SK-N-SH treated with all-trans-retinoic acid at 6 μM for 48 hours (cell line): ENCODE results near the gene LRP11.
A peak's percentile ranks its signal among the peaks of the same experiment; 100 is the strongest.

Source experiments
- ATAC-seq: fragments of 200-7000 bp; cut with Tn5 transposase; 3 replicates; pipeline ENCODE4 v1.9.1; 2020; ENCODE audit warnings: mild to moderate bottlenecking, moderate library complexity
- ARNTL ChIP-seq: fragments of 450-650 bp; formaldehyde crosslinking; IDR thresholded peaks from 2 replicates; pipeline ENCODE4 v1.5.0; 2020; ENCODE audit warnings: low read depth, mild to moderate bottlenecking, moderate library complexity, borderline replicate concordance
- BACH2 ChIP-seq: fragments of 250-450 bp; sonication (Bioruptor Pico); IDR thresholded peaks from 2 replicates; pipeline ENCODE4 v1.9.0; 2021; ENCODE audit warnings: mild to moderate bottlenecking, borderline replicate concordance
- CSRNP3 ChIP-seq: fragments of 250-450 bp; sonication (Bioruptor Pico); IDR thresholded peaks from 2 replicates; pipeline ENCODE4 v1.5.1; 2021; ENCODE audit warnings: mild to moderate bottlenecking, moderate library complexity
- ESRRG ChIP-seq: fragments of 250-450 bp; sonication (Bioruptor Pico); IDR thresholded peaks from 2 replicates; pipeline ENCODE4 v1.6.1; 2021; ENCODE audit warnings: mild to moderate bottlenecking
- OSR1 ChIP-seq: fragments of 250-450 bp; sonication (Bioruptor Pico); IDR thresholded peaks from 2 replicates; pipeline ENCODE4 v1.8.0; 2022; ENCODE audit warnings: moderate library complexity, mild to moderate bottlenecking, inconsistent platforms
- POU6F1 ChIP-seq: fragments of 250-450 bp; sonication (Bioruptor Pico); IDR thresholded peaks from 2 replicates; pipeline ENCODE4 v1.8.0; 2021; ENCODE audit warnings: low read depth, mild to moderate bottlenecking, moderate library complexity, borderline replicate concordance
- PPARA ChIP-seq: fragments of 250-450 bp; sonication (Bioruptor Pico); IDR thresholded peaks from 2 replicates; pipeline ENCODE4 v1.5.0; 2020; ENCODE audit warnings: mild to moderate bottlenecking, borderline replicate concordance
- SNAI2 ChIP-seq: fragments of 250-450 bp; sonication (Bioruptor Pico); IDR thresholded peaks from 2 replicates; pipeline ENCODE4 v1.5.0; 2020; ENCODE audit warnings: mild to moderate bottlenecking, moderate library complexity
- TCF4 ChIP-seq: fragments of 250-450 bp; sonication (Bioruptor Pico); IDR thresholded peaks from 2 replicates; pipeline ENCODE4 v1.8.0; 2021; ENCODE audit warnings: mild to moderate bottlenecking, moderate library complexity, borderline replicate concordance
- TOX ChIP-seq: fragments of 250-450 bp; sonication (Bioruptor Pico); IDR thresholded peaks from 2 replicates; pipeline ENCODE4 v1.8.0; 2021; ENCODE audit warnings: mild to moderate bottlenecking, moderate library complexity, borderline replicate concordance
- TSHZ2 ChIP-seq: fragments of 250-450 bp; sonication (Bioruptor Pico); IDR thresholded peaks from 2 replicates; pipeline ENCODE4 v1.5.0; 2020; ENCODE audit warnings: mild to moderate bottlenecking, moderate library complexity
- ZC3H10 ChIP-seq: fragments of 250-450 bp; sonication (Bioruptor Pico); IDR thresholded peaks from 2 replicates; pipeline ENCODE4 v1.5.1; 2021; ENCODE audit warnings: mild to moderate bottlenecking, moderate library complexity
- ZFP3 ChIP-seq: fragments of 250-450 bp; sonication (Bioruptor Pico); IDR thresholded peaks from 2 replicates; pipeline ENCODE4 v1.5.0; 2020; ENCODE audit warnings: mild to moderate bottlenecking, moderate library complexity
- ZFP30 ChIP-seq: fragments of 450-650 bp; formaldehyde crosslinking; IDR thresholded peaks from 2 replicates; pipeline ENCODE4 v1.5.0; 2022; ENCODE audit warnings: mild to moderate bottlenecking, moderate library complexity
- ZNF565 ChIP-seq: fragments of 450-650 bp; formaldehyde crosslinking; conservative IDR thresholded peaks from 2 replicates; pipeline ENCODE4 v1.5.0; 2020; ENCODE audit warnings: low read depth, mild to moderate bottlenecking, moderate library complexity
- ZNF70 ChIP-seq: fragments of 450-650 bp; formaldehyde crosslinking; IDR thresholded peaks from 2 replicates; pipeline ENCODE4 v1.5.0; 2020; ENCODE audit warnings: mild to moderate bottlenecking, moderate library complexity
- ZNF8 ChIP-seq: fragments of 450-650 bp; formaldehyde crosslinking; IDR thresholded peaks from 2 replicates; pipeline ENCODE4 v1.5.0; 2020; ENCODE audit warnings: mild to moderate bottlenecking, moderate library complexity
- TF ChIP-seq, protein P1 (sequence below): fragments of 250-450 bp; sonication (Bioruptor Pico); IDR thresholded peaks from 2 replicates; pipeline ENCODE4 v1.5.1; 2020; ENCODE audit warnings: low read depth, mild to moderate bottlenecking, moderate library complexity
- TF ChIP-seq, protein P2 (sequence below): fragments of 250-450 bp; sonication (Bioruptor Pico); IDR thresholded peaks from 2 replicates; pipeline ENCODE4 v1.8.0; 2020; ENCODE audit warnings: mild to moderate bottlenecking, moderate library complexity, borderline replicate concordance

LRP11 gene, protein sequence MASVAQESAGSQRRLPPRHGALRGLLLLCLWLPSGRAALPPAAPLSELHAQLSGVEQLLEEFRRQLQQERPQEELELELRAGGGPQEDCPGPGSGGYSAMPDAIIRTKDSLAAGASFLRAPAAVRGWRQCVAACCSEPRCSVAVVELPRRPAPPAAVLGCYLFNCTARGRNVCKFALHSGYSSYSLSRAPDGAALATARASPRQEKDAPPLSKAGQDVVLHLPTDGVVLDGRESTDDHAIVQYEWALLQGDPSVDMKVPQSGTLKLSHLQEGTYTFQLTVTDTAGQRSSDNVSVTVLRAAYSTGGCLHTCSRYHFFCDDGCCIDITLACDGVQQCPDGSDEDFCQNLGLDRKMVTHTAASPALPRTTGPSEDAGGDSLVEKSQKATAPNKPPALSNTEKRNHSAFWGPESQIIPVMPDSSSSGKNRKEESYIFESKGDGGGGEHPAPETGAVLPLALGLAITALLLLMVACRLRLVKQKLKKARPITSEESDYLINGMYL

GRCh38 chr6:149863698-149864577 is at the start of gene LRP11:
Gene LRP11, minus strand, starts transcription at chr6:149864359. Its CDS starts 339 bp downstream, at chr6:149864020.
- TF ChIP-seq ZFP3 (CRISPR knock-in tag): peak; percentile 85; the same call in 1 of the 2 replicates
- no peak for TF ChIP-seq OSR1 (CRISPR knock-in tag)
- no peak for TF ChIP-seq TCF4 (CRISPR knock-in tag)
- ATAC-seq: peak; percentile 89

- TF ChIP-seq ZNF565 (CRISPR knock-in tag) (no peak), BACH2 (CRISPR knock-in tag) (no peak), CSRNP3 (CRISPR knock-in tag) (no peak), ZNF8 (no peak), ZFP30 (no peak), ARNTL (CRISPR knock-in tag) (no peak), ESRRG (CRISPR knock-in tag) (no peak), OSR1 (CRISPR knock-in tag) (no peak), PPARA (CRISPR knock-in tag) (no peak), TSHZ2 (CRISPR knock-in tag) (no peak), TCF4 (CRISPR knock-in tag) (no peak)
- TF ChIP-seq, protein P1, sequence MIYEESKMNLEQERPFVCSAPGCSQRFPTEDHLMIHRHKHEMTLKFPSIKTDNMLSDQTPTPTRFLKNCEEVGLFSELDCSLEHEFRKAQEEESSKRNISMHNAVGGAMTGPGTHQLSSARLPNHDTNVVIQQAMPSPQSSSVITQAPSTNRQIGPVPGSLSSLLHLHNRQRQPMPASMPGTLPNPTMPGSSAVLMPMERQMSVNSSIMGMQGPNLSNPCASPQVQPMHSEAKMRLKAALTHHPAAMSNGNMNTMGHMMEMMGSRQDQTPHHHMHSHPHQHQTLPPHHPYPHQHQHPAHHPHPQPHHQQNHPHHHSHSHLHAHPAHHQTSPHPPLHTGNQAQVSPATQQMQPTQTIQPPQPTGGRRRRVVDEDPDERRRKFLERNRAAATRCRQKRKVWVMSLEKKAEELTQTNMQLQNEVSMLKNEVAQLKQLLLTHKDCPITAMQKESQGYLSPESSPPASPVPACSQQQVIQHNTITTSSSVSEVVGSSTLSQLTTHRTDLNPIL (CRISPR knock-in tag): no peak
- TF ChIP-seq, all 23 proteins: peak for 0
- no peak for ATAC-seq
Observed at GRCh38 chr6:149913540-149914240, 49.5 kb upstream of the LRP11 start.

DNA sequence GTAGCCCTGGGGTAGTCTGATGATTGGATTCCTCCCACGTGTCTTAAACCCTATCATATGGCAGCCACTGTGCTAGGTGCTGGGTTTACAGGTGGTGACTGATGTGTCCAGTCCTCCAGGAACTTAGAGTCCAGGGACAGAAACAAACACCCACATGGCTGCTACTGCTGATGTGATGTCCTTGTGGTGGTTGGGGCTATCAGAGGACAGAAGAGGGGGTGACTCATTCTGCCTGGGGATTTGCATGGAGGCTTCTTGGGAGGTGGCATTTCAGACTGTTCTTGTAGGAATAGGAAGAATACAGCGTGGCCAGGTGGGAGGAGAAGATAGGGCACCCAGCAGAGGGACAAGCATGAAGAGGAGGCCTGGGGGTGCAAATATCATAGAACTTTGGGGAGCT is 48.9 kb upstream of the LRP11 start:
- ATAC-seq: no peak
- TF ChIP-seq BACH2 (CRISPR knock-in tag) (no peak), TSHZ2 (CRISPR knock-in tag) (no peak), OSR1 (CRISPR knock-in tag) (no peak), POU6F1 (CRISPR knock-in tag) (no peak), ARNTL (CRISPR knock-in tag) (no peak), ESRRG (CRISPR knock-in tag) (no peak), ZNF70 (CRISPR knock-in tag) (no peak), TOX (no peak), ZC3H10 (CRISPR knock-in tag) (no peak), SNAI2 (CRISPR knock-in tag) (no peak), TCF4 (CRISPR knock-in tag) (no peak), ZNF8 (no peak), CSRNP3 (CRISPR knock-in tag) (no peak)
- TF ChIP-seq, protein P2, sequence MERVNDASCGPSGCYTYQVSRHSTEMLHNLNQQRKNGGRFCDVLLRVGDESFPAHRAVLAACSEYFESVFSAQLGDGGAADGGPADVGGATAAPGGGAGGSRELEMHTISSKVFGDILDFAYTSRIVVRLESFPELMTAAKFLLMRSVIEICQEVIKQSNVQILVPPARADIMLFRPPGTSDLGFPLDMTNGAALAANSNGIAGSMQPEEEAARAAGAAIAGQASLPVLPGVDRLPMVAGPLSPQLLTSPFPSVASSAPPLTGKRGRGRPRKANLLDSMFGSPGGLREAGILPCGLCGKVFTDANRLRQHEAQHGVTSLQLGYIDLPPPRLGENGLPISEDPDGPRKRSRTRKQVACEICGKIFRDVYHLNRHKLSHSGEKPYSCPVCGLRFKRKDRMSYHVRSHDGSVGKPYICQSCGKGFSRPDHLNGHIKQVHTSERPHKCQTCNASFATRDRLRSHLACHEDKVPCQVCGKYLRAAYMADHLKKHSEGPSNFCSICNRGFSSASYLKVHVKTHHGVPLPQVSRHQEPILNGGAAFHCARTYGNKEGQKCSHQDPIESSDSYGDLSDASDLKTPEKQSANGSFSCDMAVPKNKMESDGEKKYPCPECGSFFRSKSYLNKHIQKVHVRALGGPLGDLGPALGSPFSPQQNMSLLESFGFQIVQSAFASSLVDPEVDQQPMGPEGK (CRISPR knock-in tag): no peak
